Tibial nerve (tissue), 4 donors: ENCODE measurements around the gene SLC33A1. TPM values are rescaled to one million over a fixed set of nuclear protein-coding genes. Genes with fewer than 3 reads are reported as not detected.

Experiments
- DNase-seq, 2 donors: peaks; one replicate each; pipeline ENCODE4 v3.0.0-alpha.2; 2019; ENCODE audit warnings: low spot score in 2 of 2
- H3K27ac ChIP-seq, 4 donors: fragments of 200-600 bp; sonication (generic) in 3 of 4; one replicate each; pipeline ENCODE4 v1.5.1; 2017 to 2019; ENCODE audit warnings: mild to moderate bottlenecking in 1 of 4
- H3K27me3 ChIP-seq, 2 donors: fragments of 200-600 bp; sonication (generic) in 1 of 2; one replicate each; pipeline versions ENCODE4 v1.5.1 to v1.6.0; 2017 to 2019
- H3K36me3 ChIP-seq, 3 donors: fragments of 200-600 bp; sonication (generic); one replicate each; pipeline ENCODE4 v1.5.1; 2018 to 2019
- H3K4me1 ChIP-seq, 4 donors: fragments of 200-600 bp; sonication (generic) in 3 of 4; one replicate each; pipeline ENCODE4 v1.5.1; 2017 to 2019
- H3K4me3 ChIP-seq, 4 donors: fragments of 200-600 bp; sonication (generic) in 3 of 4; one replicate each; pipeline ENCODE4 v1.5.1; 2017 to 2019; ENCODE audit warnings: mild to moderate bottlenecking in 1 of 4, moderate library complexity in 1 of 4
- H3K9me3 ChIP-seq, 4 donors: fragments of 200-600 bp; sonication (generic) in 3 of 4; one replicate each; pipeline ENCODE4 v1.5.1; 2017 to 2019
- CTCF ChIP-seq, 5 experiments: fragments of 200-600 bp in 3 of 5; fragments of 450-650 bp in 2 of 5; sonication (generic) in 3 of 5; IDR thresholded peaks; one replicate each; pipeline ENCODE4 v1.5.1; 2016 to 2019; ENCODE audit warnings: antibody characterized with exemption in 5 of 5, mild to moderate bottlenecking in 3 of 5, moderate library complexity in 2 of 5
- EP300 ChIP-seq, 2 donors: sonication (generic); formaldehyde crosslinking; IDR thresholded peaks; one replicate each; pipeline ENCODE4 v1.6.1; 2017; ENCODE audit warnings: antibody characterized with exemption in 2 of 2, mild to moderate bottlenecking in 1 of 2
- POLR2A ChIP-seq, 2 donors: fragments of 450-650 bp; IDR thresholded peaks; one replicate each; pipeline ENCODE4 v1.6.1; 2017; ENCODE audit warnings: antibody characterized with exemption in 2 of 2, mild to moderate bottlenecking in 2 of 2, moderate library complexity in 2 of 2
- WGBS, 2 donors: methylation state at CpG; one replicate each; pipeline ENCODE4 v1.1.5; 2018; 5-methylcytosine and 5-hydroxymethylcytosine counted together
- total RNA-seq, 4 donors: library from RNA; depleted of rRNA; stranded (reverse); fragments of >200 nt; gene quantifications; one replicate each; pipeline ENCODE4 v1.1.0, GENCODE V29; 2016

Gene SLC33A1
- total RNA-seq, 4 donors from 2014 or later: 26.4 to 30.6 (median 29.6) TPM

GRCh38 chr3:155876503-155876902, 22.3 kb upstream of the SLC33A1 start:
- no peak overlapping the region for H3K27ac ChIP-seq
- H3K9me3 ChIP-seq: no peaks in the 10 kb centered on the region
- H3K4me1 ChIP-seq: peaks cover 0 to 52% (median 14%) of the 10 kb centered on the region in 4 donors
- H3K36me3 ChIP-seq: no peaks in the 10 kb centered on the region
- H3K4me3 ChIP-seq: no peak overlapping the region
- 60 to 77% methylated on average over 2 of the region's 2 CpGs for WGBS, 2 donors
- no peak for TF ChIP-seq EP300 (IDR thresholded peaks at IDR 0.05)
- TF ChIP-seq POLR2A (IDR thresholded peaks at IDR 0.05): no peak
- TF ChIP-seq CTCF (IDR thresholded peaks at IDR 0.05): no peak
- DNase-seq: no peak
- H3K27me3 ChIP-seq: no peaks in the 10 kb centered on the region

GRCh38 chr3:155876037-155876436, 21.8 kb upstream of the SLC33A1 start:
- H3K4me3 ChIP-seq: no peak overlapping the region
- no peak for DNase-seq
- TF ChIP-seq POLR2A (IDR thresholded peaks at IDR 0.05) (no peak), CTCF (IDR thresholded peaks at IDR 0.05) (no peak), EP300 (IDR thresholded peaks at IDR 0.05) (no peak)
- H3K4me1 ChIP-seq: peaks cover 0 to 52% (median 14%) of the 10 kb centered on the region in 4 donors
- no peak overlapping the region for H3K27ac ChIP-seq
- no peaks in the 10 kb centered on the region for H3K27me3 ChIP-seq
- H3K9me3 ChIP-seq: no peaks in the 10 kb centered on the region
- no peaks in the 10 kb centered on the region for H3K36me3 ChIP-seq
- 54 to 56% methylated on average over 3 of the region's 3 CpGs for WGBS, 2 donors

- no peak overlapping the region for H3K4me3 ChIP-seq
- WGBS, 2 donors: 80 to 85% methylated on average over 8 of the region's 8 CpGs
These were observed 18.8 kb upstream of the SLC33A1 start for GRCh38 chr3:155872904-155873646.

GRCh38 chr3:155871746-155872158, 17.5 kb upstream of the SLC33A1 start:
- Histone ChIP-seq H3K4me1 (peaks cover 0 to 46% (median 16%) of the 10 kb centered on the region in 4 donors), H3K27ac (peak overlapping the region; percentile 94 to 97 (median 96)), H3K36me3 (no peaks in the 10 kb centered on the region), H3K9me3 (no peaks in the 10 kb centered on the region), H3K4me3 (peak overlapping the region; percentile 88 to 98 (median 94)), H3K27me3 (no peaks in the 10 kb centered on the region)
- WGBS, 2 donors: 0 to 1% methylated on average over 19 of the region's 19 CpGs
- TF ChIP-seq EP300 (IDR thresholded peaks at IDR 0.05) (no peak), CTCF (IDR thresholded peaks at IDR 0.05) (no peak), POLR2A (IDR thresholded peaks at IDR 0.05) (no peak)
- no peak for DNase-seq

More at GRCh38 chr3:155872904-155873646, 18.8 kb upstream of the SLC33A1 start:
- TF ChIP-seq EP300 (IDR thresholded peaks at IDR 0.05) (no peak), CTCF (IDR thresholded peaks at IDR 0.05) (no peak), POLR2A (IDR thresholded peaks at IDR 0.05) (no peak)
- Histone ChIP-seq H3K36me3 (no peaks in the 10 kb centered on the region), H3K9me3 (no peaks in the 10 kb centered on the region), H3K4me1 (peaks cover 0 to 46% (median 16%) of the 10 kb centered on the region in 4 donors), H3K27me3 (no peaks in the 10 kb centered on the region), H3K27ac (peak overlapping the region in 2 of 4 donors; percentile 5 to 22)
- no peak for DNase-seq
